Neural crest cell (in vitro differentiated cells): Measurements from ENCODE around the gene RALA. TPM values are rescaled to one million over a fixed set of nuclear protein-coding genes. Genes with fewer than 3 reads are reported as not detected.

Experiments used
- DNase-seq: peaks from one replicate; pipeline ENCODE4 v3.0.0; 2021; ENCODE audit warnings: low read depth, mixed read lengths, low spot score
- H3K27ac Mint-ChIP-seq: one replicate; pipeline ENCODE4 v1.8.0; 2021; ENCODE audit warnings: mild to moderate bottlenecking, mixed read lengths; ENCODE audit not compliant: unreplicated experiment
- H3K27me3 Mint-ChIP-seq: 2 replicates; pipeline ENCODE4 v1.8.0; 2021; ENCODE audit warnings: low read depth, mild to moderate bottlenecking, mixed read lengths
- H3K36me3 Mint-ChIP-seq: 2 replicates; pipeline ENCODE4 v1.8.0; 2021; ENCODE audit warnings: low read depth, mild to moderate bottlenecking, mixed read lengths
- H3K4me1 Mint-ChIP-seq: 2 replicates; pipeline ENCODE4 v1.8.0; 2021; ENCODE audit warnings: mixed read lengths
- H3K4me3 Mint-ChIP-seq: one replicate; pipeline ENCODE4 v1.8.0; 2021; ENCODE audit warnings: mild to moderate bottlenecking, mixed read lengths
- H3K9me3 Mint-ChIP-seq: 2 replicates; pipeline ENCODE4 v1.8.0; 2021; ENCODE audit warnings: mixed read lengths
- total RNA-seq: library from RNA; stranded (reverse); gene quantifications from 2 replicates; pipeline ENCODE4 v1.2.1, GENCODE V29; 2021
- TF ChIP-seq, protein P1 (sequence below): fragments of 200-600 bp; sonication (generic); conservative IDR thresholded peaks from 2 replicates; pipeline ENCODE4 v1.5.0; 2021; ENCODE audit warnings: antibody characterized with exemption, mild to moderate bottlenecking

Gene RALA
- total RNA-seq, 1 donor from 2014 or later = 39.2 TPM

DNA sequence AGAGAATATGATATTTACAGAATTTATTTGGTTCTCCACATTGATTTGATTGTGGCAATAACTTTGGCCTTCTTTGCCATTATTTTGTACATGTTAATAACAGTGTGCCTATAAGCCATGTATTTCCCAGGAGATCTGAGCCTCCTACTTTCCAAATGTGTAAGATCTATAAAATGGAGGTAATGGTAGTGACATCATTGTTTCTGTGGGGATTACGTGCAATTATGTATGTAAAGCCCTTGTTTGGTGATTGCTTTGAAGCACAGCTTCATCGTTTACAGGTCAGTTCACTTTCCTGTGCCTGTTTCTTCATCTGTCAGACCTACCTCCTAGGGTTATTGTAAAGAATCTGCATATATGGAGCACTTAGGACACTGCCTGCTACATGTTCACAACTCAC is 39.8 kb upstream of the RALA start:
- H3K4me3 Mint-ChIP-seq = no peak overlapping the region

DNA sequence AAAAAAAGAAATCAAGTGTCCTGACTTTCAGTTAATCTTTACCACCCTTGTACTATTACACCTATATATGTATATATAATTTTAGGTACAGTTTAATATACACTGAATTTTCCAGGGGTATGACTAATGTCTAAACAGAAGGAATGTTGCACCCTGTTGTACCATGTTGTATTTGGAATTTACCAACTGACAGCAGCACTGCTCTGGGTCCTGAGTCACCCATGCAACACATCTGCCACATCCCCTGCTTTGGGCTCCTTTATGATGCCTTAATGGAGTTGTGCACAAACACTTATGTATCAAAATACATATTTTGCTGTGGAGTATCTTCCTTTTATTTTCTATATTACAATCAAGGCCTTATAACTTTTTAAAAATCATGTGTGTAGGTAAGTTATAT is 36.0 kb upstream of the RALA start:
- H3K4me3 Mint-ChIP-seq = no peak overlapping the region
- H3K4me1 Mint-ChIP-seq = peaks cover 14% of the 10 kb centered on the region
- H3K9me3 Mint-ChIP-seq = no peaks in the 10 kb centered on the region
- no peaks in the 10 kb centered on the region for H3K36me3 Mint-ChIP-seq
- TF ChIP-seq, protein P1, sequence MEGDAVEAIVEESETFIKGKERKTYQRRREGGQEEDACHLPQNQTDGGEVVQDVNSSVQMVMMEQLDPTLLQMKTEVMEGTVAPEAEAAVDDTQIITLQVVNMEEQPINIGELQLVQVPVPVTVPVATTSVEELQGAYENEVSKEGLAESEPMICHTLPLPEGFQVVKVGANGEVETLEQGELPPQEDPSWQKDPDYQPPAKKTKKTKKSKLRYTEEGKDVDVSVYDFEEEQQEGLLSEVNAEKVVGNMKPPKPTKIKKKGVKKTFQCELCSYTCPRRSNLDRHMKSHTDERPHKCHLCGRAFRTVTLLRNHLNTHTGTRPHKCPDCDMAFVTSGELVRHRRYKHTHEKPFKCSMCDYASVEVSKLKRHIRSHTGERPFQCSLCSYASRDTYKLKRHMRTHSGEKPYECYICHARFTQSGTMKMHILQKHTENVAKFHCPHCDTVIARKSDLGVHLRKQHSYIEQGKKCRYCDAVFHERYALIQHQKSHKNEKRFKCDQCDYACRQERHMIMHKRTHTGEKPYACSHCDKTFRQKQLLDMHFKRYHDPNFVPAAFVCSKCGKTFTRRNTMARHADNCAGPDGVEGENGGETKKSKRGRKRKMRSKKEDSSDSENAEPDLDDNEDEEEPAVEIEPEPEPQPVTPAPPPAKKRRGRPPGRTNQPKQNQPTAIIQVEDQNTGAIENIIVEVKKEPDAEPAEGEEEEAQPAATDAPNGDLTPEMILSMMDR = no peak
- no peak for DNase-seq
- H3K27ac Mint-ChIP-seq = no peak overlapping the region
- no peaks in the 10 kb centered on the region for H3K27me3 Mint-ChIP-seq

More for the DNA sequence above, 39.8 kb upstream of the RALA start:
- H3K9me3 Mint-ChIP-seq = no peaks in the 10 kb centered on the region
- TF ChIP-seq, protein P1 = no peak
- H3K27me3 Mint-ChIP-seq = no peaks in the 10 kb centered on the region
- peaks cover 20% of the 10 kb centered on the region for H3K4me1 Mint-ChIP-seq
- no peak for DNase-seq
- no peak overlapping the region for H3K27ac Mint-ChIP-seq
- H3K36me3 Mint-ChIP-seq = peaks cover under 1% of the 10 kb centered on the region

DNA sequence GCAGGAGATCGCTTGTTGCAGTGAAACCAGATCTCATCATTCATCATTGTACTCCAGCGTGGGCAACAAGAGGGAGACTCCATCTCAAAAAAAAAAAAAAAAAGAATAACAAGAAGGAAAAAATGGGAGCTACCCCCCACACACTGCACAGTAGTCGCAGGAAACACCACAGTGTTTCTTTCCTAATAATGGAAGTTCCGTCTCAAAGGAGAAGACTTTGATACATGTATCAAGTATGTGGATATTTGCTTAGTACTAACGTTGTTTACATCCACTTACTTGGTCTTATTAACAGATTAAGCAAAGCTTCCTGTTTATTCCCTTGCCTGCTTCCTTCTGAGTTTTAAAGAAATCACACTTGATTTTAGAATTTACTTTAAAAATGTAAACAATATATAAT is 35.0 kb upstream of the RALA start:
- no peak overlapping the region for H3K27ac Mint-ChIP-seq
- peaks cover 8% of the 10 kb centered on the region for H3K4me1 Mint-ChIP-seq
- H3K36me3 Mint-ChIP-seq = no peaks in the 10 kb centered on the region
- no peak overlapping the region for H3K4me3 Mint-ChIP-seq
- H3K9me3 Mint-ChIP-seq = no peaks in the 10 kb centered on the region
- TF ChIP-seq, protein P1 = no peak
- no peaks in the 10 kb centered on the region for H3K27me3 Mint-ChIP-seq
- no peak for DNase-seq

DNA sequence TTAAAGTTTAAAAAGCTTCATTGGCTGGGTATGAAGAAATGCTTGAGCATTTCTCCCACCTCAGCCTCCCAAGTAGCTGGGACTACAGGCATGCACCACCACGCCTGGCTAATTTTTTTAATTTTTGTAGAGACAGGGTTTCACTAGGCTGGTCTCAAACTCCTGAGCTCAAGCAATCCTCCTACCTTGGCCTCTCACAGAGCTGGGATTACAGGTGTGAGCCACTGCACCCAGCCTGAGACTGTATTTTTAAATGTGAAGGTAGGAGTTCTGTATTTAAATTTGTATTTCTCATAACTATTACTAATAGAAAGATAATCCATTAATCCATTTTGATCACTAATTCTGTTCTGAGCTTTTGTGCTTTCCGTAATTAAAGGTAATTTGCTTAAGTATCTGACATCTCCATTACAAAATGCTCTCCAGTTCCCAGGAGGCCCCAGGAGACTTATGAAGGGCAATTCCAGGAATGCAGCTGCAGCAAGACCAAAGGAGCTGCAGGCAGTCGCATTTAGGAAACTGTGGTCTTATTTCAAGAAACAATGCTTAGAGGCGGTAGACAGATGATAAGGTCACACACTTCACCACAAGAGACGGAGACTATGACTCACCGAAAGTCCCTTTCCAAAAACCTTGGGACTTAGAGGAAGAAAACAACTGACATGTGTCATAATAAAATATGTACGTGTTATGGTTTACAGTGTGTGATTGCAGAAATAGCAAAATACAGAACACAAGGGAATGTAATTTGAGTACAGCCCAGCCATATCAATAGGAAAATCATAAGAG is 33.9 kb upstream of the RALA start:
- H3K27ac Mint-ChIP-seq = no peak overlapping the region
- H3K27me3 Mint-ChIP-seq = no peaks in the 10 kb centered on the region
- H3K36me3 Mint-ChIP-seq = no peaks in the 10 kb centered on the region
- H3K4me3 Mint-ChIP-seq = no peak overlapping the region
- no peaks in the 10 kb centered on the region for H3K9me3 Mint-ChIP-seq
- no peak for DNase-seq
- TF ChIP-seq, protein P1 = no peak
- peaks cover 5% of the 10 kb centered on the region for H3K4me1 Mint-ChIP-seq

DNA sequence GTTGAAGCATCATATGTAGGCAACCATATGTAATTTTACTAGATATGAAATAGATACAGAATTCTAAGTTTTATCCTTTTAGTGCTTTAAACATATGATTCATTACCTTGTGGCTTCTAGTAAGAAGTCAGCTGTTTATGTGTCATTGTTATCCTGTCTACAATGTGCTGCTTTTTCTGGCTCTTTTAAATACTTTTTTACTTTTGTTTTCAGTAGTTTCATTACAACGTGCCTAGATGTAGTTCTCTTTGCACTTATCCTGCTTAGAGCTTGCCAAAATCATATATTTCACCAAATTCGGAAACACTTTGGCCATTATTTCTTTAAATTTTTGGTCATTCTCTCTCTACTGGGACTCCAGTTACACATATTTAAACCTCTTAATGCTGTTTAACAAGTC is 30.8 kb upstream of the RALA start:
- Mint-ChIP-seq H3K4me1 (peaks cover 5% of the 10 kb centered on the region), H3K27me3 (no peaks in the 10 kb centered on the region), H3K27ac (no peak overlapping the region), H3K36me3 (no peaks in the 10 kb centered on the region), H3K9me3 (no peaks in the 10 kb centered on the region), H3K4me3 (no peak overlapping the region)
- DNase-seq = no peak
- TF ChIP-seq, protein P1 = no peak
